Posterior vena cava (tissue), 2 donors: ENCODE data around the gene PPP2R1B. TPM values are rescaled to one million over a fixed set of nuclear protein-coding genes. Genes with fewer than 3 reads are reported as not detected.

Source experiments
- DNase-seq: peaks from one replicate; pipeline ENCODE4 v3.0.0-alpha.2; 2020; ENCODE audit warnings: low spot score
- intact Hi-C, 2 donors: fragments of 100-400 bp; cut with DNase I; formaldehyde crosslinking; loops; one replicate each; pipeline versions ENCODE4 v1.14.1 to v1.14.2; 2022 to 2023
- total RNA-seq, 2 donors: library from RNA; stranded (reverse); fragmentation: NEBNext Ultra II Directional; extraction: Animal tissue kit (Norgen Biotek cat#: 25700); gene quantifications; one replicate each; pipeline ENCODE4 v1.2.1, GENCODE V29; 2021
- donor health status: DM: yes; HTN: yes; CAD: no.
- donor health status: DM: yes; HTN: yes; CAD: no.

PPP2R1B gene
- total RNA-seq, 2 donors from 2014 or later: 16.7 to 22.5 TPM

GRCh38 chr11:111715142-111715816, 50.9 kb downstream of the PPP2R1B start:
- intact Hi-C loops: no loop called here
- DNase-seq: no peak

- no peak for DNase-seq
- intact Hi-C loops: no loop called here
Observed at GRCh38 chr11:111714522-111714921, 51.7 kb downstream of the PPP2R1B start.

- intact Hi-C loops: no loop called here
- no peak for DNase-seq
Observed at GRCh38 chr11:111707691-111708067, 58.5 kb downstream of the PPP2R1B start.

GRCh38 chr11:111707039-111707690, 59.0 kb downstream of the PPP2R1B start:
- intact Hi-C loops: no loop called here
- no peak for DNase-seq

- no peak for DNase-seq
- intact Hi-C loops: no loop called here
Observed at GRCh38 chr11:111703576-111703975, 62.6 kb downstream of the PPP2R1B start.

GRCh38 chr11:111702623-111703022, 63.6 kb downstream of the PPP2R1B start:
- no peak for DNase-seq
- intact Hi-C loops: no loop called here

- intact Hi-C loops: no loop called here
- DNase-seq: no peak
Observed at GRCh38 chr11:111700162-111700561, 66.0 kb downstream of the PPP2R1B start.

- intact Hi-C loops: no loop called here
- DNase-seq: no peak
Observed at GRCh38 chr11:111699579-111700156, 66.5 kb downstream of the PPP2R1B start.

- intact Hi-C loops: no loop called here
- no peak for DNase-seq
Observed at GRCh38 chr11:111698852-111699559, 67.2 kb downstream of the PPP2R1B start.

GRCh38 chr11:111697933-111698371, 68.2 kb downstream of the PPP2R1B start:
- intact Hi-C loops: no loop called here
- no peak for DNase-seq

- no peak for DNase-seq
- intact Hi-C loops: no loop called here
Observed at GRCh38 chr11:111696556-111696955, 69.6 kb downstream of the PPP2R1B start.

GRCh38 chr11:111694851-111695250, 71.3 kb downstream of the PPP2R1B start:
- intact Hi-C loops: no loop called here
- DNase-seq: no peak

GRCh38 chr11:111693224-111693937, 72.8 kb downstream of the PPP2R1B start:
- DNase-seq: no peak
- intact Hi-C loops: no loop called here

- no peak for DNase-seq
- intact Hi-C loops: no loop called here
Observed at GRCh38 chr11:111691741-111692140, 74.4 kb downstream of the PPP2R1B start.

- no peak for DNase-seq
- intact Hi-C loops: no loop called here
Observed at GRCh38 chr11:111691176-111691575, 75.0 kb downstream of the PPP2R1B start.

GRCh38 chr11:111688013-111688412, 78.2 kb downstream of the PPP2R1B start:
- no peak for DNase-seq
- intact Hi-C loops: no loop called here

- intact Hi-C loops: no loop called here
- no peak for DNase-seq
Observed at GRCh38 chr11:111684251-111684650, 81.9 kb downstream of the PPP2R1B start.

- intact Hi-C loops: no loop called here
- DNase-seq: no peak
Observed at GRCh38 chr11:111683806-111684205, 82.4 kb downstream of the PPP2R1B start.

GRCh38 chr11:111680486-111681175, 85.6 kb downstream of the PPP2R1B start:
- intact Hi-C loops: no loop called here
- no peak for DNase-seq
